Peyer's patch (tissue), 4 donors: Measurements from ENCODE around the gene RAB31.

ENCODE experiments used
- POLR2A ChIP-seq, 2 donors: fragments of 450-650 bp; IDR thresholded peaks; one replicate each; pipeline ENCODE4 v1.5.1; 2017; ENCODE audit warnings: antibody characterized with exemption in 2 of 2, mild to moderate bottlenecking in 2 of 2, moderate library complexity in 2 of 2
- TF ChIP-seq, protein P1 (sequence below), 6 experiments: fragments of 450-650 bp in 4 of 6; fragments of 200-600 bp in 2 of 6; sonication (generic) in 1 of 6; IDR thresholded peaks; one replicate each; pipeline ENCODE4 v1.5.1; 2017 to 2019; ENCODE audit warnings: antibody characterized with exemption in 6 of 6, mild to moderate bottlenecking in 3 of 6, moderate library complexity in 1 of 6

DNA sequence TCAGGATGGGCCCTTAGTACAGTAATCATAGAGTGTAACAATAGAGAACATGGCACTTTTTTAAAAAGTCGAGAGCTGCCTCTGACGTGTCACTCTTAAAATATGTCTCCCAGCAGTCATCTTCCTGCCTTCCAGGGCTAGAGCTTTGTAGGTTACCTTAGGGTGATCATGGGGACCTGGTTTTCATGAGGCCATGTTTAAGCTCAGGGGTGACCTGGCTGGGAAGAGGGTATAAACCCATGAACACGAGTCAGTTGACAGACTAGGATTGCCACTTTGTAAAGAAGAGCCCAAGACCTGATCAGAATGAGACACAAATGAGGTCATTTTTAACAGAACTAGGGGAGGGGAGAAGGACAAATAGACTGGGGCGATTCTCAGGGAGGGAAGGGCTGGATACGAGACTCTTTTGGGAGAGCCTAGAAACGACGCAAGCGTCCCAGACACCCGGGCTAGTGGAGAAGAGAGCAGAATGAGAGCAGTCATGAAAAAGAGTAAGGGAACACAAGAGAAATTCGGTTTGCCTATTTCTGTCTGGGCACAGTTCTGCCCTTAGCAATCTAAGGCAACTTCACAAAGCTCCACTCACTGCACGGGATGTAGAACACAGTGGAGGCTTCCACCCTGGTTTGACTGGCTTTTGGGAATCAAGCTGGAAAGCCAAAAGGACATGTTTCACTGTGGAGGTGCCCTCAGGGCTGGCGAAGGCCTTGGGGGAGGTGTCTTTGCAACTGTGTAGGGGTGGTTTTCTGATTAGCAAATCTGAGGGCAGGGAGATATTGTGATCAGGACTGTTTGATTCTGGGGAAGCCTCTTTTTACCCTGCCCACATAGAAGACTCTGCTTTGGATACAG, 1.8 kb upstream of the RAB31 start:
- no peak for TF ChIP-seq POLR2A (IDR thresholded peaks at IDR 0.05)
- TF ChIP-seq, protein P1, sequence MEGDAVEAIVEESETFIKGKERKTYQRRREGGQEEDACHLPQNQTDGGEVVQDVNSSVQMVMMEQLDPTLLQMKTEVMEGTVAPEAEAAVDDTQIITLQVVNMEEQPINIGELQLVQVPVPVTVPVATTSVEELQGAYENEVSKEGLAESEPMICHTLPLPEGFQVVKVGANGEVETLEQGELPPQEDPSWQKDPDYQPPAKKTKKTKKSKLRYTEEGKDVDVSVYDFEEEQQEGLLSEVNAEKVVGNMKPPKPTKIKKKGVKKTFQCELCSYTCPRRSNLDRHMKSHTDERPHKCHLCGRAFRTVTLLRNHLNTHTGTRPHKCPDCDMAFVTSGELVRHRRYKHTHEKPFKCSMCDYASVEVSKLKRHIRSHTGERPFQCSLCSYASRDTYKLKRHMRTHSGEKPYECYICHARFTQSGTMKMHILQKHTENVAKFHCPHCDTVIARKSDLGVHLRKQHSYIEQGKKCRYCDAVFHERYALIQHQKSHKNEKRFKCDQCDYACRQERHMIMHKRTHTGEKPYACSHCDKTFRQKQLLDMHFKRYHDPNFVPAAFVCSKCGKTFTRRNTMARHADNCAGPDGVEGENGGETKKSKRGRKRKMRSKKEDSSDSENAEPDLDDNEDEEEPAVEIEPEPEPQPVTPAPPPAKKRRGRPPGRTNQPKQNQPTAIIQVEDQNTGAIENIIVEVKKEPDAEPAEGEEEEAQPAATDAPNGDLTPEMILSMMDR (IDR thresholded peaks at IDR 0.05): no peak
